ENCODE data around the gene DSCAM.

GRCh38 chr21:40014394-40014793 is 832.6 kb downstream of the DSCAM start:
- TF ChIP-seq CTCF (IDR thresholded peaks at IDR 0.05): no peak
- no peak for TF ChIP-seq EZH2 (IDR thresholded peaks at IDR 0.05)
- TF ChIP-seq EZH2phosphoT487 (IDR thresholded peaks at IDR 0.05): no peak
